HG03469 (cell line): ENCODE measurements around the gene SPG7.

Experiments used
- ATAC-seq: cut with Tn5 transposase; IDR thresholded peaks from one replicate; pipeline ENCODE4 v1.9.1; 2021; ENCODE audit warnings: mild to moderate bottlenecking, moderate library complexity, moderate number of reproducible peaks; ENCODE audit not compliant: unreplicated experiment

SPG7 gene

DNA sequence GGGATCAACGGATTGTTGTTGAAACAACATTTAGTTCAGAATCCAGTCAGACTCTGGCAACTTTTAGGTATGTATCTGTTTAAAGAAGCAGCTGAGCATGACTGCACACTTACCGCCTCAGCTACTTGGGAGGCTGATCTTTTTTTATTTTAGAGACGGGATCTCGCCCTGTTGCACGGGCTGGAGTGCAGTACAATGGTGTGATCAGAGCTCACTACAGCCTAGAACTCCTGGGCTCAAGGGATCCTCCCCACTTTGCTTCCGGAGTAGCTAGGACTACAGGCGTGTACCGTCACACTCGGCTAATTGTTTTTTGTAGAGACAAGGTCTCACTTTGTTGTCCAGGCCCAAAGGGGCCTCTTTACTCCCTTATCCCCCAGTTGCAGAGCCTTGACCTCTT, 2.3 kb downstream of the SPG7 start:
- ATAC-seq, result no peak

DNA sequence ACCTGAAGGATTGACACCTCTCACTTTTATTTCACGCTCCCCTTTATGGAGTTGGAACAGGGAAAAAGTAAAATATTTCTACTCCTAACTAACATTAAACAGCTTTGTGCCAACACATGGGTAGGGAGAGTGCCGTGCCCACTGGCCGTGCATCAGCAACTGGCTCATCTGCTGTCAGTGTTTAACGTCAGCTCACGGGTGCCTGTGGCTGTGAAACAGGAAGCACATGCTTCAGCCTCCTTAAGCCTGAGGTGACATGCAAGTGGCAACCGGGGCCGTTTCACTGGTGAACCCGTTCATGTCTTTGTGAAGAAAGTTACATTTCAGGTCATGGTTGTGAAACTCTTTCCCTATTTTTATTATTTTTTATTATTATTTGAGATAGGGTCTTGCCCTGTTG, 3.2 kb downstream of the SPG7 start:
- no peak for ATAC-seq

DNA sequence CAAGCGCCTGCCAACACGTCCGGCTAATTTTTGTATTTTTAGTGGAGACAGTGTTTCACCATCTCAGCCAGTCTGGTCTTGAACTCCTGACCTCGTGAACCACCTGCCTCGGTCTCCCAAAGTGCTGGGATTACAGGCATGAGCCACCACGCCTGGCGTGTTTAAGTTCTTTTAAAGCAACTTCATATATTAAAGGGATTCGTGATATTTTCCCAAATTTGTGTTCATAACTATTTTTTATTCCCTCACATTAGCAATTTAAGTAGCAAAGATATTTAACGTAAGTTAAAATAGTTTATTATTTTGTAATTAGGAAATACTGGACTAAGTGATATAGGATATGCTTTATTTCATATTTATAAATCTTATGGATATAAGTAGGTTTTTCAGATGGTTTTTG, 4.2 kb downstream of the SPG7 start:
- ATAC-seq, result no peak

DNA sequence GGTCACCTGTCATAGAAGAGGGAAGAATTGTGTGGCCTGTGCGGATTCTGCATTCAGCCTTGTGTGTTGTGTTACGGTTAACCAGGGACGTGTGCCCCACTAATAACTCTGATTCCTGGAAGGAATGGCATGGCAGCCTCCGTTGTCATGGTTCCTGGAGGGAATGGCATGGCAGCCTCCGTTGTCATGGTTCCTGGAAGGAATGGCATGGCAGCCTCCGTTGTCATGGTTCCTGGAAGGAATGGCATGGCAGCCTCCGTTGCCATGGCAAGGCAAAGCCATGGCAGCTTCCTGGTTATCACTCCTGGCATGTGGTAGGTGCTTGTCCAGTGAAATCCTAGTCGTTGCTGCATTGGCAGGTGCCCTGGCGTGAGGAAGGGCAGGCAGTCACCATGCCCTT, 8.9 kb downstream of the SPG7 start:
- ATAC-seq, result no peak

DNA sequence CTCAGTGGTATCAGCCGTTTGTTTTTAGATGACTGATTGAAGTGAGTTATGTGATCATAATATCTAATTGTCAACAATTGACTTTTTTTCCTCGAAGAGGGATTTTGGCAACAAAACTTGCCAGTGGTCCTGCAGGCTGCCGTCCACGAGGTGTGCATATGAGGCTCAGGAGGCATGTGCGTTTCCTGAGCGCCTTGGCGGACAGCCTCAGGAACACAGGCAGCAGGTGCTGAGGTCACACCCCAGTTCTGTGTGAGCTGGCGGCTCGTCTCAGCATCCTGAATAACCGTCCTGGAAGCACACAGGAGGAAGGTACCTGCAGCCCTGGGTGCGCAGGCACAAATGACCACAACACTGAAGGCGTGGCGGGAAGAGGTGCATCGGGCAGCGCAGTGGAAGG, 11.7 kb downstream of the SPG7 start:
- no peak for ATAC-seq

DNA sequence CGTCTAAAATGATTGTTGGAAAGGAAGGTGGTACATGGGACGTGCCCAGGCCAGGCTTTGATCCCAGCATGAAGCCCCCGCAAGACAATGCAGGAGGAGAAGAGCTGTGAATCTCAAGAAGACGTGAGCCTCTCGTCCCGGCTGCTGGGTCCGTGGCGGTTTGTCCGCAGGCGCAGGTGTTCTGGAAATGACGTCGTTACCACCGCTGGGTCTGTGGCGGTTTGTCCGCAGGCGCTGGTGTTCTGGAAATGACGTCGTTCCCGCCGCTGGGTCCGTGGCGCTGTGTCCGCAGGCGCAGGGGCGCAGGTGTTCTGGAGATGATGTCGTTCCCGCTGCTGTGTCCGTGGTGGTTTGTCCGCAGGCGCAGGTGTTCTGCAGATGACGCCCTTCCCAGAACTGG, 14.1 kb downstream of the SPG7 start:
- ATAC-seq, result no peak

DNA sequence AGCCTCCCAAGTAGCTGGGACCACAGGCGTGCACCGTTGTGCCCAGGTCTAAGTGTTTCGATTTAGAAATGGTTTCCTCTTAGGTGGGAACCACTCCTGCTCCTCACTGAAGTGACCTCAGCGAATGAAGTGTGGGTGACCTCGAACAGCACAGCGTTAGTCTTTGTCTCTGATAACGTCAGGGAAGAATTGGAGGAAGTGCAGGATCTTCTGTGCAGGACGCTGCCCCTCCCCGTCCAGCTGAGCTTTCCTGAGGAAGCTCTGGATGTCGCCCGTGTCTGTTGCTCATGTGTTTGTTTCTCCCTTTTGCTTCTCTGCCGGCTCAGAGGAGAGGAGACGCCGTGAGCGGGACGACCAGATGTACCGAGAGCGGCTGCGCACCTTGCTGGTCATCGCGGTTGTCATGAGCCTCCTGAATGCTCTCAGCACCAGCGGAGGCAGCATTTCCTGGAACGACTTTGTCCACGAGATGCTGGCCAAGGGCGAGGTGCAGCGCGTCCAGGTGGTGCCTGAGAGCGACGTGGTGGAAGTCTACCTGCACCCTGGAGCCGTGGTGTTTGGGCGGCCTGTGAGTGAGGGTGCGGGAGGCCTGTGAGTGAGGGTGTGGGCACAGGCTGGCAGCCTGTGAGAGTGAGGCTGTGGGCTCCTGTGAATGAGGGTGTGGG, 15.6 kb downstream of the SPG7 start:
- no peak for ATAC-seq

DNA sequence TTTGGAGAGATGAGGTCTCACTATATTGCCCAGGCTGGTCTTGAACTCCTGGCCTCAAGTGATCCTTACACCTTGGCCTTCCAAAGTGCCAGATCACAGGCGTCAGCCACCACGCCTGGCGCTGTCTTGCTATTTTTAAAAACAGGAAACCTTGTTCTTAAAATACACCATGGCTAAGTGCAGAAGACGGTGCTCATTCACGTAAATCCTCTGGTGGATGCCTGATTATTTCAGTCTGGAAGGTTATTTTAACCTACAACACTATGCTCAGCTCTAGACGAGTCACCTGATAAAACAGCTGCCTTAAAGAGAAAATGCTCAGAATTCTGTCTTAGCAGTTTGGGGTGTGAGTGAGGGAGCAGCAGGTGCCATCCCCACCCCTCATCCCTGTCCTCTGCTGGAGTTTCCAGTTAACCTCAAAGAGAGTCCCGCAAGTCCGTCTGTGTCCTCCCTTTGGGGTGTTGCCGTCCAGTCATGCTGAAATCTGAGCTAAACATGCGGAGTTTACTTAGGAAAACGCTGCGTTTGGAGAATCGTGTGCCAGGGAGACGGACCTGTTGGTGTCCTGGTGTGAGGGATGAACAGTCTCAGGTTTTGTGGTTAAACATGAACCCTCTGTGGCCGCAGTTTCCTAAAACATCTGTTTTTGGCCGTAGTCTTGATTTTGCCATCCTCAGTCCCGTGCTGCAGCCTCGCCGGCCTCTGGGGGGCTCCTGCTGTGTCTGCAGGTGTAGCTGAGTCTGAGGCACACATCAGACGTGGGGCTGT, 17.1 kb downstream of the SPG7 start:
- ATAC-seq, result no peak

DNA sequence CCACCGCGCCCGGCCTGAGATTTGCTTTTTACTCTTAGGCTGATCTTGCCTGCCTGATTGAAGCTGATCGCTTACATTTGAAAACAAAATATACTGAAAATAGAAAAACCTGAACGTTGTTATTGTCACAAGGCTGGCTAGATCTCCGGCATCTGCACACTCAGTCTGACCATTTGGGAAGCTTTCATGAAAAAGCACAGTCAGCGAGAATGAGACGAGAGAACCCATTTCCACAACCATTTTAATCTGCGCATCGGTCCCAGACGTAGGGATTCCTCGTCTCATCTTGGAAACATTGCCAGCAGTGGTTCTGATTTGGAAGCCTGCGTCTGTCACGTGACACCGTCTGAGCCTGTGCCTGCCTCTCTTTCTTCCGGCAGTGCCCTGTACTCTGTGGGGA, 20.9 kb downstream of the SPG7 start:
- no peak for ATAC-seq

DNA sequence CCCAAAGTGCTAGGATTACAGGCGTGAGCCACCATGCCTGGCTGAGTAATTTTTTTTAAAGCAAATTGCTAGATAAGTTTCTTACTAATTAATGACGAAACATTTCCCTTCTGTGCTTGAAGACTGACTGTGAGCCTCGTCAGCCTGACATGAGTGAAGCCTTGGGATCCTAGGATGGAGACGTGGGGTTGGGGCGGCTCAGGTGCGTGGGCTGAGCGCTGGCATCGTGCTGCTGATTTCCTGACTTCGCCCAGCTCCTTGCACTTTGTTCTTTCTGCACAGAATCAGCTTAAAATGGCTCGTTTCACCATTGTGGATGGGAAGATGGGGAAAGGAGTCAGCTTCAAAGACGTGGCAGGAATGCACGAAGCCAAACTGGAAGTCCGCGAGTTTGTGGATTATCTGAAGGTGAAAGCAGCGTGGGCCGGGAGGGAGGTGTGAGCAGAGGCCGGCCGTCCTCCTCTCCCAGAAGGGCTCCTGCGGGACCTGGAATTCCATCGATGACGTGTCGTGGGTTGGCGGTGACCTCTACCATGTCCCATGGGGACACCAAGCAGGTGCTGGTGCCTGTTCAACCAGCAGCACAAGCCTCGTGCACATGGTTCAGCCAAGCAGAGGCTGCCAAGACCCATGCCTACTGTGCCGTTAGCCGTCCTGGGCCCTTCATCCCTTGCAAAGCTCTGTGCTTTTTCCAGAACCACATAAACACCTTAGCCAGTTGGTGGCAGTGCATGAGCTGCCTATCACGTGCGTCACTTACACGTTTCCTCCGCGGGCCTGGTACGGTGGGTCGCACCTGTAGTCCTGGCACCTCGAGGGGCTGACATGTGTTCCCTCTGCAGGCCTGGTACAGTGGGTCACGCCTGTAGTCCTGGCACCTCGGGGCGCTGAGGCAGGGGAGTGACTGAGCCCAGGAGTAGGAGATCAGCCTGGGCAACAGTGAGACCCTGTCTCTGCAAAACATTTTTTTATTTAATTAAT, 22.5 kb downstream of the SPG7 start:
- ATAC-seq, result no peak

DNA sequence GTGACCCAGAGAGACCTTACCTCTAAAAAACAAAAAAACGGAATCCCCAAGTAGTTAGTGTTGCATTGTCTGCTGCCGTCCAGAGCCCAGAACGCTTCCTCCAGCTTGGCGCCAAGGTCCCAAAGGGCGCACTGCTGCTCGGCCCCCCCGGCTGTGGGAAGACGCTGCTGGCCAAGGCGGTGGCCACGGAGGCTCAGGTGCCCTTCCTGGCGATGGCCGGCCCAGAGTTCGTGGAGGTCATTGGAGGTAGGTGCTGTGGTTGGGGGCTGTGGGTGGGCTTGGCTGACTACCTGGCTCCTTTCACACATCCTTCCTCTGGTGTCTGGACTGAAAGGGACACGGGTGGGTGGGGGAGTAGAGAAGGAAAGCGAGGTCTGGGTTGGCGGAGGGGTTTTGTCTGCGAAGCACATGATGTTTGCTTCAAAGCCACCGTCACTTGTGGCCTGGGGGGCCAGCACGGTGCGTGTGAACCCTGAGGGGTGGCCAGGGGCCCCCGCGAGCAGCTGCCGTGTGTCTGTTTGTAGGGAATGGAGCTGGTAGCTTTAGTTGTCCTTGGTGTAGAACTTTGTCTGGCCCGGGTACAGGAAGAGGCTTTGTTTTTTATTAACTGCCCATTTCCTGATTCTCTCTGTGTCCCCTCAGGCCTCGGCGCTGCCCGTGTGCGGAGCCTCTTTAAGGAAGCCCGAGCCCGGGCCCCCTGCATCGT, 23.8 kb downstream of the SPG7 start:
- ATAC-seq, result no peak

DNA sequence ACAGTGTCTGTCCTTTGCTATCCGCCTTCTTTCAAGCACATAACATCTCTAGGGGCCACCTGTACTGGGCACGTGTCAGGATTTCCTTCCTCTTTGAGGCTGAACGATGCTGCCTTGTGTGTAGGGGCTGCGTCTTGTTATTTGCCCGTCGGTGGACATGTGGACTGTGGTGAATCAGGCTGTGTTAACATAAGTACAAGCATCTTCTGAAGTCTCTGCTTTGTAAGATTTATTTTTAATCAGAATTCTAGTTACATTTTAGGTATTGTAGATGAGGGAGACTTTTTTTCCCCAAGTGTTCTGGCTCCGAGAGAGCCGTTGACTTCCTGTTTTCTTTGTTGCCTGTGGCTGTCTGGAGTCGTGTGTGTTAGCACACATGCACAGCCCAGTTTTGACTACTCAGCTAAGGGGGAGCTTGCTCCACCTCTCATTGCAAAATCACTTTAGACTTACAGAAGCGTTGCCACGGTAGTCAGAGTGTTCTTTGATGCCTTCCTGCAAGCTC, 26.1 kb downstream of the SPG7 start:
- no peak for ATAC-seq

DNA sequence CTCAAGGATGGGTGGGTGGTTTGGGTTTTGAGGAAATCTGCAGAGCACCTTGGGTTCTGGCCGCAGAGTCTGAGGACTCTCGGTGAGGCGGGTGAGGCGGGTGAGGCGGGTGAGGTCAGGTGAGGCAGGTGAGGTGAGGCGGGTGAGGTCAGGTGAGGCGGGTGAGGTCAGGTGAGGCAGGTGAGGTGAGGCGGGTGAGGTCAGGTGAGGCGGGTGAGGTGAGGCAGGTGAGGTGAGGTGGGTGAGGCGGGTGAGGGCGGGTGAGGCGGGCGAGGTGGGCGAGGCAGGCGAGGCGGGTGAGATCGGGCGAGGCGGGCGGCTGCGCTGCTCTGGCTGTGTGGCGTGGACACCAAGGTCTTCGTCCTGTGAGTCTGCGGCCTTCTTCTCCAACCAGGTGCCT, 28.2 kb downstream of the SPG7 start:
- no peak for ATAC-seq

DNA sequence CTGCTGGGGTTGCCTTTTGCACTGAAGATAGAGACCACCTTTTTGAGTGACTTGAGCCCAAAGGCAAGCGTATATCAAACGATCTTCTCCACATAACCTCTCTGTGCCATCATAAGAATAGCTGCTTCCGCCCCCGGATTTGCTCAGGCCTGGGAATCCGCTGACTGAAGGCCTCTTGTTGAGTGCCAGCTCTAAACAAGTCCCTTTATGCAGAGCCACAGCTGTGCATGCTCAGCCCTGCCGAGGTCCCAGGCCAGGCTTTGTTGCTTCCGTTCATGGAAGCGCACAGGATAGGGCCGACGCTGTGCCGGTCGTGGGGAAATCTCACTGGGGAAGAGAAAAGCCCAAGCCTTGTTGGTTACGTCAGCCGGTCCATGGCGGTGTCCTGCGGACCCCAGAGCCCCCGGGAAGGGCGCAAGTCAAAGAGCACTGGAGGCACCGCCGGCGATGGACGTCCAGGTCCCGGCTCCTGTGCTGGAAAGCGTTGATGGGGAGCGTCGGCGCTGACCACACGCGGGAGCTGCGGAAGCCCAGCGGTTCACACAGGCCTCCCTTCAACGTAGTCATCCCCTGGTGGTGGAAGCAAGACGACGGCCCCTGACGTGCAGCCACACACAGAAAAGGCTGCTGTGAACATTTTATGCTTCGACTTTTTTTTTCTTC, 28.8 kb downstream of the SPG7 start:
- ATAC-seq, result no peak

DNA sequence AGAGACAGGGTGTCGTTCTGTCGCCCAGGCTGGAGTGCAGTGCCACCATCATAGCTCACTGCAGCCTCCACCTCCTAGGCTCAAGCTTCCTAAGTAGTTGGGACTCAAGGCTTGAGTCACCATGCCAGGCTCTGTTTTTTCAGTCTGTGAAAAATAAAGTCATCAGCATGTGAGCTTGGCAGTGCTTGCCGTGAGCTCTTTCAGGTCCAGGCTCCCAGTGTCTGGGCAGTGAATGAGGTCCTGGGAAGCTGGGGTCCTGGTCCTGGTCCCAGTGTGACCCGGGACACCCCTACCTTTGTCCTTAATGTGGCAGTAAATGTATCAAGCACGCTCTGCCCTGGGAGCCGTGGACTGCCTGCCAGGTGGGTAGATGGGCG, 29.3 kb downstream of the SPG7 start:
- ATAC-seq, result no peak

DNA sequence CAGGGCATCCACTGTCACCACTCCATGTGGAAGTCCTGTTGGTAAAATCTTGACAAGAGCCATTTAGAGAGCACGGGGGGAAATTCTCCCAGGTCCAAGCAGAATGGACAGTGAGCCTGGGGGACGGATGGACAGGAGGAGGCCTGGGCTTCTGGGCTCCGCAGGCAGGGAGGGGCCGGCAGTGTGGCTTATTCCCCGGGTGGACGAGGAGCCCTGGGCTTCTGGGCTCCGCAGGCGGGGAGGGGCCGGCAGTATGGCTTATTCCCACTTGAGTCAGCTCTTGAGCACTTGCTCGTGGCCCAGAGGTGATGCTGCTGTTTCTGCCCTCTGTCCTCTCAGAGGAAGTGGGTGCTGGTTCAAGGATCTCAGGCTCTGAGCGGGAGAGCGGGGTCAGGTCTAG, 30.1 kb downstream of the SPG7 start:
- ATAC-seq, result no peak

DNA sequence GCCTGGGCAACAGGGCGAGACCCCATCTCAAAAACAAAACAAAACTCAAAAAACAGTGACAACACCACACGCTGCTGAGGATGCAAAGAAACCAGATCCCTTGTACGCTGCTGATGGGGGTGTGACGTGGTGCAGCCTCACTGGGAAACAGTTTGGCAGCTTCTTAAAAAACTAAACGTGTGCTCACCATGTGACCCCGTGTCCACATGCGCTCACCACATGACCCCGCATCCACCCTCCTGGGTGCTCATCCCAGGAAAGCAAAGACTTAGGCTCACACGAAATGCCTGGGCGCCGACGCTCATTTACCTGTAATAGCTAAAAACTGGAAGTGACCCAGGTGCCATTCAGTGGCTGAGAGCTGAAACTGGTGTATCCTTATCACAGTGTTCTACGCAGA, 32.4 kb downstream of the SPG7 start:
- ATAC-seq, result no peak

DNA sequence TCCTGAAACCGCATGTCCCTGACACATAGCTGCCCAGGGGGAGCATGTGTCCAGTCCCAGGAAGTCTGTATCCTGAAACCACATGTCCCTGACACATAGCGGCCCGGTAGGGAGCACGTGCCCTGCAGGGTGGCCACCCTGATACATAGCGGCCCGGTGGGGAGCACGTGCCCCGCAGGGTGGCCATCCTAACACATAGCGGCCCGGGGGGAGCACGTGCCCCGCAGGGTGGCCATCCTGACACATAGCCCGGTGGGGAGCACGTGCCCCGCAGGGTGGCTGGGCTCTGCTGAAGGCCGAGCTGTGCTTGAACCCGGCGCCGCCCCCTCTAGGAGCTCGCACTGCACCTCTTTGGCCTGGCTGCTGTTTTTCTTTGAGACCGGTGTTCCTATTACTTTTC, 33.6 kb downstream of the SPG7 start:
- no peak for ATAC-seq

DNA sequence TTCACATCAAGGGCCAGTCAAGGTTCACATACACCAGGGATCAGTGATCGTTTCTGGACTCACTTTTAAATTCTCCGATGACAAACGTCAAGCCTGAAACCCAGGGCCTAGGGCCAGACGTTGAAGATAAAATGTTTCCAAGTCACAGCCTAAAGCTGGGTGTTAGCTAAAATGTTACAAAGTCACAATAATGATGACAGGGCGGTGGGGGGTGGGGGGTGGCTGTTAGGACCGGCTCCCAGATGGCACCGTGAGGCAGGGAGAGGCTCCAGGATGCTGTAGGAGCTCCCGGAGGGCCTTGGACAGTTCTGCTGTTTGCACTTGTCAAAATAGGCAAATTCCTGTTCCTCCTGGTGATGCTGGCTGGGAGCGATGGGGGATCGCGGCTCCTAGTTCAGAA, 35.9 kb downstream of the SPG7 start:
- ATAC-seq, result no peak

DNA sequence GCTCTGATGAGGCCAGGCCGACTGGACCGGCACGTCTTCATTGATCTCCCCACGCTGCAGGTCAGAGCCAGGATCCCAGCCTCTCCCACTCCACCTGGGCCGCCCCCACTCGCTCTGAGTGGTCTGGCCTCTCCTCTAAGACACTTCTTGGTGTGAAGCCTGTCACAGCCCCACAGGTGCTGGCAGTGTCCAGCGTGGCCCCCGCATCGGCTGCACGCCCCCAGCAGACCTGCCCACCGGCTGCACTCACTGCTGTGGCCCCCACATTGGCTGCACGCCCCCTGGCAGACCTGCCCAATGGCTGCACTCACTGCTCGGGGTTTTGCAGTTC, 36.5 kb downstream of the SPG7 start:
- ATAC-seq, result no peak
